Activated CD4-positive, CD25-positive, alpha-beta regulatory T cell treated with anti-CD3 and anti-CD28 coated beads, Interleukin-2, amount 50 U/mL, for 16 hours (primary cell): Measurements from ENCODE around the gene IMPDH1.
A peak's percentile ranks its signal among the peaks of the same experiment; 100 is the strongest.

Experiments
- DNase-seq: peaks from one replicate; pipeline ENCODE4 v3.0.0-alpha.2; 2020; ENCODE audit warnings: low read depth, low spot score

IMPDH1 gene

DNA sequence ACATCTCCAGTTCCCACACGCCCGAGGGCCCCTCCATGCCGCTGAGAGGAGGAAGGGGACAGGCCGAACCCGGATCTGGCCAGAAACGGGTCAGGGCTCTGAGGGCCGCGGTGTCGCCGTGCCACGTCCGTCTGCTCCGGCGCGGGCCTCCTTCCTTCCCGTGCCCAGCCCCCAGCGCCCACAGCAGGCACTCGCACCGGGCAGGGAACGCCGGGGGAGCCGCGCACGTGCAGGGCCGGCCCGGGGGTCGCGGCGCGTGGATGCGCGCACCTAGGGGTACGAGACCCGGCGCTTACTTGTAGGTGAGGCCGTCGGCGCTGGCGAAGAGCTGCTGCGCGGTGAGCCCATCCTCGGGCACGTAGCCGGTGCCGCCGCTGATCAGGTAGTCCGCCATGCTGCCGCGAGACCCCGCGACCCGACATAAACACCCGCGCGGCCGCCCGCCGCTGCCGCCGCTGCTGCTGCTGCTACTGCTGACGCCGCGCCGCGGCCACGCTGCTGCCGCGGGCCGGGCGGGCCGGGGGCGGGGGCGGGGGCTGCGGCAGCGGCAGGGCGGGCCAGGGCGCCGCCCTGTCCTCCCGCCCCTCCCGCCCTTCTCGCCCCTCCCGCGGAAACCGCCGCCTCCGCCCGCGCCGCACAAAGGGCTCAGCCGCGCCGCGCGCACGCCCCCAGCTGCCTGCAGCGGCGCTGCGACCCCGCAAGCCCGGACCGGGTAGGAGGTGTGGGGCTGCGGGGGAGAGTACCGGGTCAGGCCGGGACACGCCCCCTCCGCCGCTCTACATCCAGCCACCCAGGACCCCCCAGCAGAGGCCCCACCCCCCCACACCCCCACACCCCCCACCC lies 4.1 kb downstream of the IMPDH1 start:
- peak; percentile 10 for DNase-seq

DNA sequence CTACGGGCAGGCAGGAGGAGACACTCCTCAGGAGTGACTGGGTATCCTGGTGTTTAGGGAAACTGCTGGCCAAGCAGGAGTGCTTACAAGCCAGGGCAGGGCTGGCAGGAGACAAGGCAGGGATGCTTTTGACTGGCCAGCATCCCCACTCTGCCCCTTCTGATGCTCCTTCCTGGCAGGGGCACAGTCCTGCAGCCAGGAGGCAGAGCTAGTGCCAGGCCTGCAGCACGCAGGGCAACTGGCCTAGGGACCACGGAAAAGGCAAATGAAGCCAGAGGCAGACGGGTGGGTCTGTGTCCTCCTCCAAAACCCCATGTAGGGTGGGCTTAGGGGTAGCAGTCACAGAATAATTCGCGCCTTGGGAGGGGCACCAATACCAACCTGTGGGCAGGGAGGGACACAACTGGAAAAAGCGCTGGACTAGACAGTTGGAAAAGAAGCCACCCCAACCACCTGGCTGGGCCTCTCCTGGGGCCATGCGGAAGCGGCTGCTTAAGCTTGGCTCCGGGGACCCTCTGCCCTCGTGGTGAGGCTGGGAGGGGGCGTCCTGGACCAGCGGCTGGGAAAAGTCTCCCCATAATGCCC lies 4.8 kb downstream of the IMPDH1 start:
- DNase-seq = no peak

DNA sequence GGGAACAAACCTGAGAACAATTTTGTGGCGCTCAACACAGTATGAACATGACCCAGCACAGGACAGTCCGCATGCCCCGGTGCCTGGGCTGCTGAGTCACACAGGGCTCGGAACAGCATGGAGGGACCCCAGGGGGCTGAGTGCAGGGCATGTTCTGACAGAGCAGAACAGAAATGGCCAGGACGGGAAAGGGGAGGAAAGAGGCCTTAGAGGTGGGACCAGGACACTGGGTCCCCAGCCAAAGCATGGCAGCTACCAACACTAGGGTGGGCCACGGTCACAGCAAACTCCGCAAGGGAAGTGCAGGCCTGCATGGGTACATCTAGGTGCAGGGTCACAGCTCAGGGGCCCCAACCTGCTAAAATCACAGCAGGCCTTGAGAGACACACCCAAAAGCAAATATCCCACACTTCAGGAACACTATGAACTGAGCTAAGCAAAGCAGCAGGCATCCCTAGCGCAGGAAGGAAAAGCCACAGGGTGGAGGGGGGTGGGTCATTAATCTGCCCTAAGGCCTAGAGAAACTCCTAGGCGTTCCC lies 5.6 kb downstream of the IMPDH1 start:
- DNase-seq = no peak

DNA sequence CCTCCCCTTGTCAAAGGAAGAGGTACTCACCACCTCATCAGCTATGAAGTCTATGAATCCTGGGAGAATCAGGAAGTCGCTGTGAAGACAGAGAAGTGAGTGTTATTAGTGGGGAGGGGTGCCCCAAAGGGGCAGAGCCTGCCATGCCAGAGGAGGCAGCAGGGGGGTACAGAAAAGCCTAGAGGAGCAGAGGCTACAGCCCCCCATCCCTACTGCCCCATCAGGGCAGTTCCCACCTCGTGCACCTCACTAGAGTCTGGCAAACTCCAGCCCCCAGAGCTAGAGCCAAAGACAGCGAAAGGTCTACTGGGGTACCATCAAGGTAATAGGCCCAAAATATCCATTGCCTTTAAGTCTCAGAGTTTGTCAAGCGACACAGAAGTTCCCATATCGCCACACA lies 6.1 kb downstream of the IMPDH1 start:
- no peak for DNase-seq

DNA sequence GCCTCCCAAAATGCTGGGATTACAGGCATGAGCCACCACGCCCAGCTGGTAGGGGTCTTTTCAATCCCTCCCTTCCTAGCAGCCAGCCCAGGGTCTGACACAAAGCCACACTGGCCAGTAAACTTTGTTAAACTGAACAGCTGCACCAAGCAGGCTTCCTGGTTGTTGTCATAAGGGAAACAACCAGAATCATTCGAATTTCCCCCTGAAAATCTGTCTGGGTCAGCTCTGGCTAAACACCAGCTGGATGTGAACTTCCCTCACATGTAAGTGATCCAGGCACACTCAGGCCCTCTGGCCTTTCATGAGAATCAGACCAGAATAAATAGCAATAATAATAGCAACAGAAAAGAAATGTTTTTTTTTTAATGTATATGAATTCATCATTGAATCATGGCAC lies 7.4 kb downstream of the IMPDH1 start:
- DNase-seq = no peak

DNA sequence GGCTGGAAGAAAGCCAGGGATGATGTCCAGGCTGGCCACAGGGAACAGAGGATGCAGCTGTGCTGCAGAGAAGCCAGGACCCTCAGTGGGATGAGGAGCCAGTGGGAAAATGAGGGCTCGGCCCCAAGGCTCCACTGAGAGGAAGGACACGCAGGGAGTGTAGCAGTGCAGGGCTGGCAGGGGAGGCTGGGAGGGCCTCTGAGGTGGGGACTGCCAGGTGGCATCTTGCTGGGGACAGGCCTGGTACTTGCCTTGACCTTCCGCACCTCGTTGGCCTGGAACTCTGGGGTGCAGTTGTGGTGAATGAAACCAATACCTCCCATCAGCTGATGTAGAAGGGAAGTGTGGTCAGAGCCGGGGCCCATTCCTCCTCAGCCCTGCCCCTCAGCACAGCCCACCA lies 9.2 kb downstream of the IMPDH1 start:
- no peak for DNase-seq

DNA sequence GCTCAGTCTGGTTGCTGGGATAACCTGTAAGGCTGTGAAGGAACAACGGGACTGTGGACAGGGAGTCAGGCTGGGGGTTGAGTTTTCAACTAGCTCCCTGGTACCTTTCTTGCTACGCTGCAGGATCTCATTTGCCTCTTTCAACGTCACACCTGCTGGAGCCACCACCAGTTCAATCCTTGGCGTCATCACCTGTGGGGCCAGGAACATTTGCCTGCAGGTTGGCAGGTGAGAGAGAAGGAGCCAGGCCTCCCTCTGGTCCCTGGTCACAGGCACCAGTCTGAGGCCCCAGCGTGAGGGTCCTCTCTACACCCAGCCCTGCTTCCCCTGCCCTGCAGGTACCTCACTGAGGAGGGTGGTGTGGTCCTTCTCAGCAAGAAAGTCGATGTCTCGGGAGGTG lies 9.8 kb downstream of the IMPDH1 start:
- no peak for DNase-seq

DNA sequence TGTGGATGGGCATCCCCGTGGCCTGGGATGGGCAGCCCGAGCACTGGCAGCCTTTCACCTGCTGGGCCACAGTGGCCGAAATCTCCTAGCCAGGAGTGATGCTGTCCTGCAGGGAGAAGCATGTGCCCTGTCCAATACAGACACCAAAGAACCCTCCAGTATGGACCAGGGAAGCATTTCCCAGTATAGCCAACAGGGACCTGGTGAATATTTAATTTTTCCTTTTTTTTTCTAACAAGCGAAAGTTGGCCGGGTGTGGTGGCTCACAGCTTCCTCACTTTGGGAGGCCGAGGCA lies 11.0 kb downstream of the IMPDH1 start:
- DNase-seq = no peak

DNA sequence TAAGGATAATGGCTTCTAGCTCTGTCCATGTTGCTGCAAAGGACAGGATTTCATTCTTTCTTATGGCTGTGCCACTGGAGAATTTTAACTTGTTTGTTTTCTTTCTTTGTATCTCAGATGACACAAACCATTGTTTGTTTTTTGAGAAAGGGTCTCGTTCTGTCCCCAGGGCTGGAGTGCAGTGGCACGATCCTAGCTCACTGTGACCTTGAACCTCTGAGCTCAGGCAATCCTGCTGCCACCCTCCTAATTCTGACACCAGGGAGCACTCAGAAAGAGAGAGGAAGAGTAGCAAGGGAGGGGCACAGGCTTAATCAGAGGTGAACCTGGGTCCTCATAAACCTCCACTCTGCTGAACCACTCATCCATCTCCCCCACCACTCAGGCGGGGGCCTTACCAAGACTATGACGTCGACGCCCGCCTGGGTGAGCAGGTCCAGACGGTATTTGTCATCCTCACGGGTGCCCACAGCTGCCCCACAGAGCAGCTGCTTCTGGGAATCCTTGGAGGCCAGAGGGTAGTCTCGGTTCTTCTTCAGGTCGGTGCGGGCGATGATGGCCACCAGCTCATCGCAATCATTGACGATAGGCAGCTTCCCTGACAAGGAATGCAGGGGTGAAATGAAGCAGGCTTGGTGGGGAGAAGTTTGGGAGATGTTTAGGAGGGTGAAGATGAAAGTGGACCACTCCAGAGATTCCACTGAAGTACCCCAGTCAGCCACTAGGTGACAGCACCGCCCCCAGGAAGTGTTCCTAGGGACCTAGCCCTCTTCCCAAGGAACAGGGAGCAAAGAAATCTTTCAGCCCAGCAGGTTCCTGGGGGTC lies 11.6 kb downstream of the IMPDH1 start:
- DNase-seq = peak; percentile 21

DNA sequence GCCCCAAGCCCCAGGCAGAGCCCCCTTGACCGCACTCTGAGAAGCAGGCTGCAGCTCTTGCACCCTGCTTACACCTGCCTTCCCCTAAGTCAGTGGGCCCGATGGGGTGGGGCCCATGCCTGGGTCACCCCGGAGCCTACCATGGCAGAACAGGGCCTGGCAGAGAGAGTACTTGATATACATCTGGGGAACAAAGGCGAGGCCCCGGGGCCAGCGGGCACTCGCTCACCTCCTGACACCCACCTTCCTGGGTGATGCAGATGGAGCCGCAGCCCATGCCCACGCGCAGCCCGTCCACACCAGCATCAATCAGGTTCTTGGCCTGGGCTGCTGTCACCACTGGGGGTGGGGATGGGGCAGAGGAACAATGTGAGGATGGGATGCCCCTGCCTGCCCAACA lies 13.4 kb downstream of the IMPDH1 start:
- no peak for DNase-seq

DNA sequence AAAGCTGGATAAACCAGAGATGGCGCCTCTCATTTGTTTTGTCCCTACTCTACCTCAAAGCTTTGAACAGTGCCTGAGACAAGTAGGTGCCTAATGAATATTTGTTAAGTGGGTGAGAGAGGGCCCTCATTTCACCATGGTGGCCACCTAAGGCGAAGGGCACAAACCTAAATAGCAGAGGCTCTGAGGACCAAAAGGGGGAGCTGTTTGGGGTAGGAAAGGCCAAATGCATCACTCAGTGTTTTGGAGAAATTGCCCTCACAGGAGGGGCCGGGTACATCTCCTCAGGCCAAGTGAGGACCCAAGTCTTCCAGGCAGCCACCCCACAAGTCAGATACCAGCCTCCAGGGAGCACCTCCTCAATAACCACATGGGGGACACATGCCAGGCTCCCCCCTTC lies 14.0 kb downstream of the IMPDH1 start:
- DNase-seq = no peak

DNA sequence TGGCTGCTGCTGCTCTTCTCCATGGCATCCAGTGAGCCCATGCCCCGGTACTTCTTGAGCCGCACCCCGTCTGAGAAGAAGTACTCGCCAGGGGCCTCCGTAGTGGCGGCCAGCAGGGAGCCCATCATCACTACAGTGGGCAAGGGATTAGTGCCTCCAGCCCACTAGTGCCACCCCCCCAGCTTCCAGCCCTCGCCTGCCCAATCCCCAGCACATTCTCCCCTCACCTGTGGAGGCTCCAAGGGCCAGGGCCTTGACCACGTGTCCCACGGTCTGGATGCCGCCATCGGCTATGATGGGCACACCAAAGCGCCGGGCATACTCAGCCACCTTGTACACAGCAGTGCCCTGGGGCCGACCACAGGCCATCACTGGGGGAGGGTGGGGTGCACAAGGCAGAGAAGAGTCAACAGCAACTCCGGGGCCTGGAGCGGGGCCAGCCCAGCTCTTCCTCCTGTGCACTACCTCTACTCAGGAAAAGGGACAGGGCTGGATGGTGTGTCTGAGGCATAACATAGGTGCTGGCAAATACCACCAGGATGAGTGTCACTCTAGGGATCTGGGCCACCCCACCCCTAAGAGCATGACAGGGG lies 14.8 kb downstream of the IMPDH1 start:
- DNase-seq = no peak

DNA sequence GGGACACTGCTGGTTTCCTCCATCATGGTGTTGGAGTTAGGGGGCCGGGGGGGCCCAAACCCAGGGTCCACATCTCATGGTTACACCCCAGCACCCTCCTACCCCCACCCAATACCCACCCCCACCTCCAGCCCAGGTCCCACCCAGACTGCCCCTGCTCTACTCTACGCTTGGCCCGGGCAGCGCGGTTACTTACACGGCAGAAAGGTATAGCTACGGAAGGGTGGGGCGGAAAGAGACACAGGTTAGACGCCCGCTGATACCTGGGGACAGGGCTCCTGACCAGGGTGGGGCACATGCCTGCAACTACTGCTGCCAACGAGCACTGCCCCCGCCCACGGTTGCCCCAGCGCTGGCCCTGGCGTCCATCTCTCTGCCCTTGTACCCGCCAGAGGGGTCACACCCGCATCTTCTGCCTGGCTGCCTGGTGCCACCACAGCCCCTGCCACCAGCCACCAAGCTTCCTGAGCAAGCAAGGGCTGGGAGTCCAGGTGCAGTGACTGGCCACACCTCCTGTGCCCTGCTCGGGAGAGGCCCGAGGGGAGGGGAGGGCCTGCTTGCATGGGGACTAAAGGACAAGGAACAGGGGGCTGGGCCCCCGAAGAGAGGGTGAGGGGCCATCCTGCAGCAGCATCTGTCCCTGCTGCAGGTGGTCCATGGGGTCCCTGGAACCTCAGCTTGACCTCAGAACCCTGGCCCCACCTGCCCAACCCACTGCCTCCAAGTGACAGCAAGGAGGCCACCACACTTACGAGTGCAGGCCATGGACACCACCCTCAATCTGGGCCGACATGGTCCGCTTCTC lies 16.1 kb downstream of the IMPDH1 start:
- no peak for DNase-seq

DNA sequence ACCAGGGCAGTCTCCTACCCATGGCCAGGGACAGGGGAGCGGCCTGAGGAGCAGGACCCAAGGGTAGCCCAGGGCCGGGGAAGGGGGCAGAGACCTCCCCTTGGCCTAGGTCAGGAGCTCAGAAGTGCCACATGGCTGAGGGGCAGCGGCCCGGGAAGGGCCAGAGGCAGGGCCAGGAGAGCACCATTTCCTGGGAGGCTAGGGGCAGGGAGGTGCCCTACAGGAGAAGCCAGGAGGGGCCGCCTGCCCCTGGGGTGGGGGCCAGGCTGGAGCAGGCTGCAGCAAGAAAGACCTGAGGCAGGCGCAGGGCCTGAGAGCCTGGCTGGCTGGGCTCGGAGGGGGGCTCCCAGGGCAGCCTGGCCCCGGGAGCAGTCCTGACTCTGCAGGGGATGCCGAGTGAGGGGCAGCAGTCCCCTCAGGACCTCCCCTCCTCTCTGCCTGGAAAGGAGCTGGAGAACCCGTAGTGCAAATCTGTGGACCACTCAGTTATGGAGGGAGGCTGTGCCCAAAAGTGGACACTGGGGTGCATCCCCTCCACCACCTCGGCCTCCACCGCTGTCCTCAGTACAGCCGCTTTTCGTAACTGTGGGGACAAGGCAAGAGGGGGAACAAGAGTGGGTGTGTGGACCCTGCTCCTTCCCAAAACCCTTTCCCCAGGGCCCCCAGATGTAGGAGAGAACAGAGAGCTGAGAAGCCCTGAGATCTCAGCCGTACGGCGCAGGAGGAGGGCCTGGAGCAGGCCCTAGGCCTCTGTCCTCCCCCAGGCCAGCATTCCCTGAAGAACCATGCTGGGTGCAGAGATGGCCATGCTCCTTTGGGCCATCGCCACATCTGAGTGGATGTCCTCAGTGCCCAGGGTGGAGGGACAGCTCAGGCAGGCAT lies 17.1 kb downstream of the IMPDH1 start:
- no peak for DNase-seq

DNA sequence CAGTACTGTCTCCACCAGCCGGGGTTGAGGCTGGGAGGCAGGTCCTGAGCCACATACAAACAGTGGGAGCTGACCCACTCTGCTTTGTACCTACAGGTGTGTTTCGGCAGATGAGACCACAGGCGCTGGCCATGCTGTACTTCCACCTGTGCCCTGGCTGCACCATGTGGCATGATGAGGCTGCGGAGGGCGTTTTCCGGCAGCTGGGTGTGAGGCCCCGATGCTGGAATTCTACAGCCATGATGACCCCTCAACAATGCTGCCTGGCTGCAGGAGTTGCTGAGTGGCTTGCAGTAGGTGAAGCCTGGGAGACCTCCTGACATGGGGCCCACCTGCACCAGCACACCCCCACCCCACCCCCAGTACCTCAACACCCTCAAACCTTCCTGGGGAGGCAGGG lies 18.0 kb downstream of the IMPDH1 start:
- DNase-seq = no peak

DNA sequence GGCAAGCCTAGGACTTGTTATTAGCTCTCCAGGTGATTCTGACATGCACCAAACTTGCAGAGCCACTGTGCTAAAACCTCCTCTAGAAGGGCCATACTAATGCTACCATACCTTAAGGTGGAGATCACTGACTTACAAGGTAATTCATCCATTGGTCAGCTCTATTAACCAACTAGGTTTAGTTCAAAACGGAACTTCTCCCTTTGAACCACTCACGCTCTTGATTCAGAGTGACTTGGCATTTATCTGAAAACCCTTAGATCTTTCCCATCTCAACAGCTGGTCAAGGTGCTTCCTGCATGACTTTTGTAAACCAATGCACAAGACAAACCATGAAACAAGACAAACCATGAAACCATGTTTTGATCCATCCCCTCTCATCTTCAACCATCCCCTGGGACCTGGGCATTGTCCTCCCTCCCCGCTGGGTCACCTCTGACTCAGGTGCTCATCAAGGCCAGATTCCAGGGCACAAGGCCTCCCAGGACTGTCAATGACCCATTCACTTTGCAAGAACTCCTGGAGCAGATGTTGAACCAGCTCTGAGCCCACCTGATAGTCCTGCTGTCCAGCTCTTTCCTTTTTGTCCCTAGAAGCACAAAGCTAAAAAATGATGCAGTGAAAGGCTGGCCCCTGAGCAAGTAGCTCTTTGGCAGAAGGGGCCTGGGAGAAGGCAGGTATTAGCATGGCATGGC lies 18.8 kb downstream of the IMPDH1 start:
- no peak for DNase-seq

DNA sequence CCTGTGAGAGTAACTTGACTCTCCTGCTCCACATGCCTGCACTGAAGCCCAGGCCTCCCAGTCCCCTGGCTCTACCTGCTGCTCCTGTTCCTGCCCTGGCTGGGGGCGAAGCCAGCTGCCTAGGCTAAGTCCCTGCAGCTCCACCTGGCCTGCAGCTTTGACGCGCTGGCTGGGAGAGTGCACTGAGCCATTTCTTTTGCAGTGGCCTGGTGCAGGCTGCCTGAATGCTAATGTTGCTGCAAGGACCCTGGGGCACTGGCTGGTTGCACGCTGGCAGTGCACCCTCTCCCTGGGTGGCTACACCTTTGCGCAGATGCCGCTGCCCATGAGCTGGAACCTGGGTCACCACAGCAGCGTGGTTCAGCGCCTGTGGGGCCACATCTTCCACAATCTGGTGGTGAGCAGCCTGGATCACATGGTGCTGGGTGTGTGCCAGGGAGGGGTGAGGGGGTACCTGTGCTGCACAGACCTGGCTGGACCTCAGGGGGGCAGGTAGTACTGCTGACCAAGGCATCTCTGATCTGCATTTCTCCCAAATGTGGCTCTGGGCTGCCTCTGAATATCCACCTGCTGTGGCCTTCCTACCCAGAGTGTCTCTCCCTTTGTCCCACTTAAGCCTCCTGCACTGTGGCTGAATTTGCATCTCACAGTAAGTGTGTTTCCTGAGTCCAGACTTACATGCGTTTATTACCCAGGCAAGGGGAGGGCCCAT lies 20.0 kb downstream of the IMPDH1 start:
- DNase-seq = no peak

DNA sequence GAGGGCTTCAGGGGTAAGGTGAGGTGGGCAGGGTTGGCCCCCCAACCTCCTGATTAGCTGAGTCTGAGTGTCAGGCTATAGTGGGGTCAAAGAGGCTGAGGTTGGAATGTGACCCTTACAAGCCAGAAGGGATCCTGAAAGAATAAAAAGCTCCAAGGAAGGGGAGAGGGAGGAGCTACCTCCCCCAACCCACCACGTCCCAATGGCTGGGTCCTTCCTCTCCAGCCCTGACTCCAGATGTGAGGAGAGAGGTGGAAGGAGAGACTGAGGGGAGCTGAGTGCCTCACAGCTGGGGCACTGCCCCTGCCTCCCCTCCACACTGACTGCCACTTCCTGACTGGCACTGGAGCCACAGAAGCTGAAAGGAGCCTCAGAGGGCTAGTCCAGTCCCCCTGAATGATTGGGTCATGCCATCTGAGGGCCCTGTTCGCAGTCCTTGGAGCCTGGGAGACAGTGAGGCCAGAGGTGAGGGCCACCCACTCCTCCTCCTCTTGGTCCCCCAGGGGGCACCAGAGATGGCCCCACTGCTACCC lies 20.6 kb downstream of the IMPDH1 start:
- DNase-seq = no peak

DNA sequence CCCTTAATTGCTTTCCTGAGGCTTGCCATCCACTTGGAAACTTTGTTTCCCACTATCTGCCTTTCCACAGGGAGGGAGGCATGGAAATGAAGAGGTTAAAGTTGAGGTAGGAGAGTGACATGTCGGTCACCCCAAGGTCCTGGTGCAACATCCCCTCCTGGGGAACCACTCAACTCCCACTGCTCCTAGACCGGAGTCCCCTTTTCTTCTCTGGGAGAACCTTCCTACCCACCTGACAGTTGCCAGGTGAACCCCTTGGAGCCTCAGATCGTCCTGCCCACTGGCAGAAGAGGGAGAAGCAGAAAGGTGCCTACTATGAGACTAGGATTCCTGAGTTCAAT lies 21.7 kb downstream of the IMPDH1 start:
- DNase-seq = no peak
